NCI-H69 (cell line): ENCODE data around the gene ETS2.
A peak's percentile ranks its signal among the peaks of the same experiment; 100 is the strongest.

ENCODE experiments used
- DNase-seq: peaks from one replicate; lab custom pipeline; 2025; lab: John Stamatoyannopoulos, UW

The ETS2 gene

GRCh38 chr21:38861989-38862683 is 56.4 kb downstream of the ETS2 start:
- no peak for DNase-seq

GRCh38 chr21:38863291-38863690 is 57.6 kb downstream of the ETS2 start:
- no peak for DNase-seq

- DNase-seq, result no peak
These were observed 58.2 kb downstream of the ETS2 start for GRCh38 chr21:38863843-38864363.

GRCh38 chr21:38864964-38865363 is 59.2 kb downstream of the ETS2 start:
- no peak for DNase-seq

GRCh38 chr21:38869196-38869595 is 63.5 kb downstream of the ETS2 start:
- no peak for DNase-seq

- peak; percentile 83 for DNase-seq
These were observed 64.2 kb downstream of the ETS2 start for GRCh38 chr21:38869946-38870345.
